PC-3 (cell line): ENCODE measurements around the gene KAZN. TPM values are rescaled to one million over a fixed set of nuclear protein-coding genes. Genes with fewer than 3 reads are reported as not detected.
A peak's percentile ranks its signal among the peaks of the same experiment; 100 is the strongest.

Experiments used
- ATAC-seq: fragments of 200-7000 bp; cut with Tn5 transposase; 2 replicates; pipeline ENCODE4 v1.9.1; 2020; ENCODE audit warnings: mild to moderate bottlenecking, moderate library complexity
- BruUV-seq: library from RNA; stranded (reverse); fragments of 400-500 nt; replicated peaks from 2 replicates; lab custom pipeline; 2021; lab: Mats Ljungman, UMichigan
- CTCF ChIA-PET: fragments of 300-600 bp; sonication (Branson Sonifier 250); formaldehyde crosslinking; loops from one replicate; lab custom pipeline; 2022; ENCODE audit warnings: antibody characterized with exemption; lab: Charles Lee
- POLR2A ChIA-PET: fragments of 300-600 bp; sonication (Branson Sonifier 250); formaldehyde crosslinking; loops from one replicate; lab custom pipeline; 2022; ENCODE audit warnings: antibody characterized with exemption; ENCODE audit not compliant: unreplicated experiment; lab: Charles Lee
- DNase-seq: peaks from one replicate; pipeline ENCODE4 v3.0.0-alpha.2; 2015
- H2AFZ ChIP-seq: fragments of 300-600 bp; sonication (generic); 2 replicates; pipeline ENCODE4 v1.6.0; 2016; ENCODE audit warnings: antibody characterized with exemption, low read length
- H3F3A ChIP-seq: fragments of 300-600 bp; sonication (generic); one replicate; pipeline ENCODE4 v1.6.0; 2017; ENCODE audit warnings: antibody characterized with exemption, low read length, control low read depth, mild to moderate bottlenecking; ENCODE audit not compliant: unreplicated experiment
- H3K27ac ChIP-seq: fragments of 300-600 bp; sonication (generic); 2 replicates; pipeline ENCODE4 v1.5.1; 2016; ENCODE audit warnings: mild to moderate bottlenecking, low read length
- H3K27me3 ChIP-seq: fragments of 300-600 bp; sonication (generic); 2 replicates; pipeline ENCODE4 v1.6.1; 2016; ENCODE audit warnings: low read length, mixed read lengths
- H3K36me3 ChIP-seq: fragments of 300-600 bp; sonication (generic); 2 replicates; pipeline ENCODE4 v1.6.1; 2016; ENCODE audit warnings: low read depth, mixed run types, low read length, mixed read lengths
- H3K4me1 ChIP-seq: fragments of 300-600 bp; sonication (generic); 2 replicates; pipeline ENCODE4 v1.5.1; 2016; ENCODE audit warnings: low read length; ENCODE audit not compliant: insufficient read depth
- H3K4me2 ChIP-seq: fragments of 300-600 bp; sonication (generic); 2 replicates; pipeline ENCODE4 v1.6.0; 2016; ENCODE audit warnings: low read length
- H3K4me3 ChIP-seq: fragments of 300-600 bp; sonication (generic); 2 replicates; pipeline ENCODE4 v1.5.1; 2016; ENCODE audit warnings: mild to moderate bottlenecking, low read length, mixed read lengths
- H3K79me2 ChIP-seq: fragments of 300-600 bp; sonication (generic); 2 replicates; pipeline ENCODE4 v1.6.1; 2017; ENCODE audit warnings: low read length, mixed read lengths
- H3K9ac ChIP-seq: fragments of 300-600 bp; sonication (generic); 2 replicates; pipeline ENCODE4 v1.6.0; 2016; ENCODE audit warnings: mild to moderate bottlenecking, low read length
- H3K9me2 ChIP-seq: fragments of 300-600 bp; sonication (generic); replicated peaks from 2 replicates; pipeline ENCODE4 v1.6.1; 2016; ENCODE audit warnings: mixed run types, low read length, mixed read lengths
- H3K9me3 ChIP-seq: fragments of 300-600 bp; sonication (generic); 2 replicates; pipeline ENCODE4 v1.6.1; 2016; ENCODE audit warnings: low read length, mixed read lengths
- H4K20me1 ChIP-seq: fragments of 300-600 bp; sonication (generic); 2 replicates; pipeline ENCODE4 v1.6.1; 2016; ENCODE audit warnings: low read length, mixed read lengths
- EZH2 ChIP-seq: fragments of 300-600 bp; sonication (generic); IDR thresholded peaks from one replicate; pipeline ENCODE4 v1.6.1; 2017; ENCODE audit warnings: antibody characterized with exemption, mild to moderate bottlenecking, low read length; ENCODE audit not compliant: unreplicated experiment
- EZH2phosphoT487 ChIP-seq: fragments of 300-600 bp; sonication (generic); IDR thresholded peaks from 2 replicates; pipeline ENCODE4 v1.6.1; 2018; ENCODE audit warnings: mild to moderate bottlenecking, antibody characterized with exemption, low read length, borderline replicate concordance
- intact Hi-C: fragments of 100-400 bp; cut with micrococcal nuclease; formaldehyde crosslinking; loops from 2 replicates; pipeline ENCODE4 v1.9.0; 2023
- total RNA-seq: library from RNA; depleted of rRNA; stranded (reverse); fragments of >200 nt; gene quantifications from 2 replicates; pipeline ENCODE4 v1.2.3, GENCODE V29; 2014
- TF ChIP-seq, protein P1 (sequence below): fragments of 300-600 bp; sonication (generic); conservative IDR thresholded peaks from 2 replicates; pipeline ENCODE4 v1.5.1; 2017; ENCODE audit warnings: antibody characterized with exemption, low read depth, mild to moderate bottlenecking, low read length

Gene KAZN
- total RNA-seq, 1 experiment from 2014 or later: 2.0 TPM

DNA sequence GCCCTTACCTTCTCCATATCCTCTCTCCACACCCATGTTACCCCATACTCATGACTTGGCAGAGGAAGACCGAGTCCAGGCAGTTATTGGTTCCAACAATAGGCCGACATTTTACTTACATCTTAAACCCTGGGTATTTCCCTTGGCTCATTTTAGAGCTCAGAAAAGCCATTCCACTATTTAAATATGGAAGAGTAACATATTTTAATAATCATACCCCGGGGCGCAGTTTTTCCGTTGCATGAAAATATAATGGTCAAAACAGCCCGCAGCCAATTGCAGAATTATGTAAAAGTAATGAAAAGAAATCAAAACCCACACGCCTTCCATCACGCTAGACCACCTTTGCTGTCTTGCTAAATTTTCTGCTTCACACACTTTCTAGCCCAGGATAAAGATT, 48.5 kb downstream of the KAZN start:
- no peaks in the 10 kb centered on the region for H3K79me2 ChIP-seq
- no peaks in the 10 kb centered on the region for H3K9me2 ChIP-seq
- H2AFZ ChIP-seq: no peak overlapping the region
- POLR2A ChIA-PET: no interaction called here
- TF ChIP-seq, protein P1, sequence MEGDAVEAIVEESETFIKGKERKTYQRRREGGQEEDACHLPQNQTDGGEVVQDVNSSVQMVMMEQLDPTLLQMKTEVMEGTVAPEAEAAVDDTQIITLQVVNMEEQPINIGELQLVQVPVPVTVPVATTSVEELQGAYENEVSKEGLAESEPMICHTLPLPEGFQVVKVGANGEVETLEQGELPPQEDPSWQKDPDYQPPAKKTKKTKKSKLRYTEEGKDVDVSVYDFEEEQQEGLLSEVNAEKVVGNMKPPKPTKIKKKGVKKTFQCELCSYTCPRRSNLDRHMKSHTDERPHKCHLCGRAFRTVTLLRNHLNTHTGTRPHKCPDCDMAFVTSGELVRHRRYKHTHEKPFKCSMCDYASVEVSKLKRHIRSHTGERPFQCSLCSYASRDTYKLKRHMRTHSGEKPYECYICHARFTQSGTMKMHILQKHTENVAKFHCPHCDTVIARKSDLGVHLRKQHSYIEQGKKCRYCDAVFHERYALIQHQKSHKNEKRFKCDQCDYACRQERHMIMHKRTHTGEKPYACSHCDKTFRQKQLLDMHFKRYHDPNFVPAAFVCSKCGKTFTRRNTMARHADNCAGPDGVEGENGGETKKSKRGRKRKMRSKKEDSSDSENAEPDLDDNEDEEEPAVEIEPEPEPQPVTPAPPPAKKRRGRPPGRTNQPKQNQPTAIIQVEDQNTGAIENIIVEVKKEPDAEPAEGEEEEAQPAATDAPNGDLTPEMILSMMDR: no peak
- TF ChIP-seq EZH2phosphoT487 (no peak), EZH2 (no peak)
- intact Hi-C loops: no loop called here
- no peaks in the 10 kb centered on the region for H3F3A ChIP-seq
- no peak overlapping the region for H3K27ac ChIP-seq
- CTCF ChIA-PET: no interaction called here
- H3K36me3 ChIP-seq: no peaks in the 10 kb centered on the region
- ATAC-seq (no peak), DNase-seq (no peak)
- peaks cover 26% of the 10 kb centered on the region for H3K4me1 ChIP-seq
- H3K9me3 ChIP-seq: no peaks in the 10 kb centered on the region
- H4K20me1 ChIP-seq: no peaks in the 10 kb centered on the region
- no TSS peak for BruUV-seq
- H3K9ac ChIP-seq: no peak overlapping the region
- no peak overlapping the region for H3K4me3 ChIP-seq
- H3K27me3 ChIP-seq: no peaks in the 10 kb centered on the region
- no peak overlapping the region for H3K4me2 ChIP-seq

GRCh38 chr1:14647777-14648176, 49.3 kb downstream of the KAZN start:
- no peak overlapping the region for H2AFZ ChIP-seq
- ATAC-seq (no peak), DNase-seq (no peak)
- TF ChIP-seq EZH2phosphoT487: no peak
- no peak for TF ChIP-seq EZH2
- TF ChIP-seq, protein P1: no peak
- H3K9me3 ChIP-seq: no peaks in the 10 kb centered on the region
- no peak overlapping the region for H3K4me2 ChIP-seq
- intact Hi-C loops: no loop called here
- H3K79me2 ChIP-seq: no peaks in the 10 kb centered on the region
- H4K20me1 ChIP-seq: no peaks in the 10 kb centered on the region
- no peak overlapping the region for H3K4me3 ChIP-seq
- H3K27me3 ChIP-seq: no peaks in the 10 kb centered on the region
- H3K36me3 ChIP-seq: no peaks in the 10 kb centered on the region
- no peaks in the 10 kb centered on the region for H3F3A ChIP-seq
- H3K4me1 ChIP-seq: peaks cover 28% of the 10 kb centered on the region
- BruUV-seq: no TSS peak
- no peaks in the 10 kb centered on the region for H3K9me2 ChIP-seq
- CTCF ChIA-PET: no interaction called here
- no peak overlapping the region for H3K27ac ChIP-seq
- POLR2A ChIA-PET: no interaction called here
- H3K9ac ChIP-seq: no peak overlapping the region

DNA sequence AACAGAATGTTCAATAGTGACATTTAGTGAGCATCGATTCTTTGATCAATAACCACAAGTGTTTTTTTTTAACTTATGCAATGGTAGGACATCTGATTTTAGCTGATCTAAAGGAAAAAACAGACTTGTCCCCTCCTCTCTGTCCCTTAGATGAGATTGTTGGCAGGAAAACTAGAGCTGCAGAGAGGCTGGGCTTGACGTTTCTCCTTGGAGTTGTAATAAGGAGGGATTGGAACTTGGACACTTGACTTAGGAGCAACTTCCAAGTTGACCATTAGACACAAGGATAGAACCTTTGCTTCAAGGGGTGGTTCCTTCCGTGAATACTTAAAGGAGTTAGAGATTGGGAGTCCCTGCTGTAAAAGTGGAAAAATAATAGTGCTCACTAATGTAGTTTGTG, 49.9 kb downstream of the KAZN start:
- intact Hi-C loops: no loop called here
- DNase-seq (no peak), ATAC-seq (no peak)
- Histone ChIP-seq H3K36me3 (no peaks in the 10 kb centered on the region), H3K4me3 (no peak overlapping the region), H3K27me3 (no peaks in the 10 kb centered on the region), H3K4me1 (peaks cover 34% of the 10 kb centered on the region), H4K20me1 (no peaks in the 10 kb centered on the region), H3K9me3 (no peaks in the 10 kb centered on the region), H2AFZ (no peak overlapping the region), H3K4me2 (peak overlapping the region; percentile 11; the same call in 1 of the 2 replicates), H3K79me2 (no peaks in the 10 kb centered on the region), H3K9ac (no peak overlapping the region), H3F3A (no peaks in the 10 kb centered on the region), H3K9me2 (no peaks in the 10 kb centered on the region), H3K27ac (peak overlapping the region; percentile 60)
- no TSS peak for BruUV-seq
- POLR2A ChIA-PET: interaction anchor here (0.5 kb wide), 1 partner anchor 31 kb away, joined by 3 read pairs; no protein-coding TSS in a partner anchor
- TF ChIP-seq, protein P1: no peak
- TF ChIP-seq EZH2 (no peak), EZH2phosphoT487 (no peak)
- CTCF ChIA-PET: interaction anchor here (0.7 kb wide), 1 partner anchor 511 kb away, joined by 4 read pairs; no protein-coding TSS in a partner anchor
